Measurements from ENCODE around the gene KLC4.
A peak's percentile ranks its signal among the peaks of the same experiment; 100 is the strongest.

The KLC4 gene

GRCh38 chr6:43074847-43075669, 15.6 kb downstream of the KLC4 start:
- H3K4me1 ChIP-seq (ENCODE audit: insufficient read depth, insufficient read length) = peaks cover 23% of the 10 kb centered on the region
- H3K9me3 ChIP-seq (ENCODE audit: insufficient read depth, low read length) = no peaks in the 10 kb centered on the region
- TF ChIP-seq YY1 (IDR thresholded peaks at IDR 0.05; ENCODE audit: insufficient read depth, insufficient read length) = no peak
- TF ChIP-seq ZNF274 (IDR thresholded peaks at IDR 0.05; ENCODE audit: low read depth, low read length) = no peak
- no peak for TF ChIP-seq SUZ12 (IDR thresholded peaks at IDR 0.05; ENCODE audit: extremely low read depth, insufficient read depth, insufficient read length)
- no peaks in the 10 kb centered on the region for H3K27me3 ChIP-seq (ENCODE audit: insufficient read depth, insufficient read length)
- H3K4me3 ChIP-seq (ENCODE audit: insufficient read length, low read depth) = peak overlapping the region; percentile 37
- H3K36me3 ChIP-seq (ENCODE audit: insufficient read depth, insufficient read length, low read length) = peaks cover 22% of the 10 kb centered on the region
- no peak for DNase-seq (ENCODE audit: low read depth, low spot score)
- H3K9ac ChIP-seq (ENCODE audit: insufficient read length, low read depth) = peak overlapping the region; percentile 67

DNA sequence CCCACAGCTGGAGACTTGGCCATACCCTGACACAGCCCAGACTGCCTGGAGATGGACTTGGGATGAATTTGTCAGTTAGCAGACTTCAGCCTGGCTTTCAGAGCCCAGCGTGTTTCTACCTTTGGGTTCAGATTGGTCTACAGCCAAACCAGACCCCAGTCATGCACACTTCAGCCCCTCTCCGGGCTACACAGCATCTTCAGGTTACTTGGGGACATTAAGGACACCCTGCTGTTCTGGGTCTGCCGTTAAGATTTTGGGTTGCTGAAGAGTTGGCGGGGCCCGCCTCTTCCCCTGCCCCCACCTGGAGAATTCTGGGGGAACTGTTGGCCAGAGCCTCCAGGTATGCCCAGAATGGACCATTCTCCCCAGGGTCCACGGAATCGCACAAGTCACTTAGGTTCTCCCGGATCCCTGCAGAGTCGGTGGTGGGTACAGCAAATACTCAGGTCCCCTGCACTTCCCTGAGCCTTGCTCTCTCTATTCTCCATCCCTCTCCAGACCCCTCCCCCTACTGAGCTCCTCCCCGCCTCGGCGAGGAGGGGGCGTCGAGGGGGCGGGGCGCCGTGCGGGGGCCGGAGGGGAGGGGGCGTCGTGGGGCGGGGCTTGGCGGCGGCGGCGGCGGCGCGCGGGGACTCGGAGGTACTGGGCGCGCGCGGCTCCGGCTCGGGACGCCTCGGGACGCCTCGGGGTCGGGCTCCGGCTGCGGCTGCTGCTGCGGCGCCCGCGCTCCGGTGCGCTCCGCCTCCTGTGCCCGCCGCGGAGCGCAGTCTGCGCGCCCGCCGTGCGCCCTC, 16.4 kb downstream of the KLC4 start, which contains the start of gene PTK7:
TSS of gene PTK7 (plus strand) at position 645 of the 794 bp plus-strand sequence. CDS start 175 bp downstream, outside the sequence.
- Histone ChIP-seq H3K4me3 (ENCODE audit: insufficient read length, low read depth) (peak within 1 kb of the TSS; percentile 91), H3K36me3 (ENCODE audit: insufficient read depth, insufficient read length, low read length) (peaks cover 27% of the 10 kb centered on the region), H3K4me1 (ENCODE audit: insufficient read depth, insufficient read length) (peaks cover 20% of the 10 kb centered on the region), H3K27me3 (ENCODE audit: insufficient read depth, insufficient read length) (no peaks in the 10 kb centered on the region), H3K9ac (ENCODE audit: insufficient read length, low read depth) (peak within 1 kb of the TSS; percentile 94), H3K9me3 (ENCODE audit: insufficient read depth, low read length) (no peaks in the 10 kb centered on the region)
- no peak for TF ChIP-seq SUZ12 (IDR thresholded peaks at IDR 0.05; ENCODE audit: extremely low read depth, insufficient read depth, insufficient read length)
- no peak for TF ChIP-seq YY1 (IDR thresholded peaks at IDR 0.05; ENCODE audit: insufficient read depth, insufficient read length)
- no peak for TF ChIP-seq ZNF274 (IDR thresholded peaks at IDR 0.05; ENCODE audit: low read depth, low read length)
- peak; percentile 69 for DNase-seq (ENCODE audit: low read depth, low spot score)

GRCh38 chr6:43076464-43077332, 17.3 kb downstream of the KLC4 start:
- Histone ChIP-seq H3K9me3 (ENCODE audit: insufficient read depth, low read length) (no peaks in the 10 kb centered on the region), H3K36me3 (ENCODE audit: insufficient read depth, insufficient read length, low read length) (peaks cover 31% of the 10 kb centered on the region), H3K4me1 (ENCODE audit: insufficient read depth, insufficient read length) (peaks cover 19% of the 10 kb centered on the region), H3K27me3 (ENCODE audit: insufficient read depth, insufficient read length) (no peaks in the 10 kb centered on the region), H3K4me3 (ENCODE audit: insufficient read length, low read depth) (peak overlapping the region; percentile 91), H3K9ac (ENCODE audit: insufficient read length, low read depth) (peak overlapping the region; percentile 94)
- TF ChIP-seq YY1 (IDR thresholded peaks at IDR 0.05; ENCODE audit: insufficient read depth, insufficient read length) (no peak), ZNF274 (IDR thresholded peaks at IDR 0.05; ENCODE audit: low read depth, low read length) (no peak), SUZ12 (IDR thresholded peaks at IDR 0.05; ENCODE audit: extremely low read depth, insufficient read depth, insufficient read length) (no peak)
- no peak for DNase-seq (ENCODE audit: low read depth, low spot score)

- no peaks in the 10 kb centered on the region for H3K27me3 ChIP-seq (ENCODE audit: insufficient read depth, insufficient read length)
- peaks cover 31% of the 10 kb centered on the region for H3K36me3 ChIP-seq (ENCODE audit: insufficient read depth, insufficient read length, low read length)
- peak overlapping the region; percentile 91 for H3K4me3 ChIP-seq (ENCODE audit: insufficient read length, low read depth)
- H3K9me3 ChIP-seq (ENCODE audit: insufficient read depth, low read length) = no peaks in the 10 kb centered on the region
- peak overlapping the region; percentile 94 for H3K9ac ChIP-seq (ENCODE audit: insufficient read length, low read depth)
- TF ChIP-seq ZNF274 (IDR thresholded peaks at IDR 0.05; ENCODE audit: low read depth, low read length) (no peak), SUZ12 (IDR thresholded peaks at IDR 0.05; ENCODE audit: extremely low read depth, insufficient read depth, insufficient read length) (no peak), YY1 (IDR thresholded peaks at IDR 0.05; ENCODE audit: insufficient read depth, insufficient read length) (no peak)
- DNase-seq (ENCODE audit: low read depth, low spot score) = no peak
- peaks cover 15% of the 10 kb centered on the region for H3K4me1 ChIP-seq (ENCODE audit: insufficient read depth, insufficient read length)
Measured at GRCh38 chr6:43077333-43077809, 17.9 kb downstream of the KLC4 start.

- TF ChIP-seq SUZ12 (IDR thresholded peaks at IDR 0.05; ENCODE audit: extremely low read depth, insufficient read depth, insufficient read length) (no peak), ZNF274 (IDR thresholded peaks at IDR 0.05; ENCODE audit: low read depth, low read length) (no peak), YY1 (IDR thresholded peaks at IDR 0.05; ENCODE audit: insufficient read depth, insufficient read length) (no peak)
Measured at GRCh38 chr6:43077981-43078511, 18.6 kb downstream of the KLC4 start.

DNA sequence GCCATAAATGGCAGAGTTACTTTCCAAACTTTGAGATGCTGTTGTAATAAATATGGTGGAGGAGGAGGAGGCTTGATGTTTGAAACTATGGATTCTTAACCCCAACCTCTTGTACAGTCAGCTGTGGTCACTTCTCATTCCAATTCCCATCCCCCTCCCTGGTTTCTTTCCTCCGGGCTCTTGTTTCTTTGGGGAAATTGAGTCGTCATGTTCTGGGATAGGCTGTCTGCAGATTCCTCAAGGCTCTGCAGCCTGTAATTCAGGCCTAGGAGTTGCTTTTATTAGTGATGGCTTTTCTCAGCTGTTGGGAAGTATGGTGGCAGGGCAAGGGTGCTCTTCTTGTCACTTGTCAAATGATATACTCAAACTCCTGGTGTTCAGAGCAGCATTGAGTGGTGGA, 19.3 kb downstream of the KLC4 start:
- H3K9me3 ChIP-seq (ENCODE audit: insufficient read depth, low read length) = no peaks in the 10 kb centered on the region
- peaks cover 17% of the 10 kb centered on the region for H3K4me1 ChIP-seq (ENCODE audit: insufficient read depth, insufficient read length)
- TF ChIP-seq ZNF274 (IDR thresholded peaks at IDR 0.05; ENCODE audit: low read depth, low read length) = no peak
- TF ChIP-seq SUZ12 (IDR thresholded peaks at IDR 0.05; ENCODE audit: extremely low read depth, insufficient read depth, insufficient read length) = no peak
- TF ChIP-seq YY1 (IDR thresholded peaks at IDR 0.05; ENCODE audit: insufficient read depth, insufficient read length) = no peak
- peaks cover 23% of the 10 kb centered on the region for H3K36me3 ChIP-seq (ENCODE audit: insufficient read depth, insufficient read length, low read length)
- H3K4me3 ChIP-seq (ENCODE audit: insufficient read length, low read depth) = no peak overlapping the region
- no peaks in the 10 kb centered on the region for H3K27me3 ChIP-seq (ENCODE audit: insufficient read depth, insufficient read length)
- no peak for DNase-seq (ENCODE audit: low read depth, low spot score)
- H3K9ac ChIP-seq (ENCODE audit: insufficient read length, low read depth) = no peak overlapping the region

More at GRCh38 chr6:43077981-43078511, 18.6 kb downstream of the KLC4 start:
- Histone ChIP-seq H3K36me3 (ENCODE audit: insufficient read depth, insufficient read length, low read length) (peaks cover 26% of the 10 kb centered on the region), H3K4me3 (ENCODE audit: insufficient read length, low read depth) (no peak overlapping the region), H3K4me1 (ENCODE audit: insufficient read depth, insufficient read length) (peaks cover 15% of the 10 kb centered on the region), H3K9me3 (ENCODE audit: insufficient read depth, low read length) (no peaks in the 10 kb centered on the region), H3K27me3 (ENCODE audit: insufficient read depth, insufficient read length) (no peaks in the 10 kb centered on the region), H3K9ac (ENCODE audit: insufficient read length, low read depth) (peak overlapping the region; percentile 94)
- no peak for DNase-seq (ENCODE audit: low read depth, low spot score)
